ENCODE measurements around the gene KCTD3.

Gene KCTD3

GRCh38 chr1:215645182-215645581 lies 78.1 kb downstream of the KCTD3 start:
- no peak overlapping the region for H3K27ac ChIP-seq

DNA sequence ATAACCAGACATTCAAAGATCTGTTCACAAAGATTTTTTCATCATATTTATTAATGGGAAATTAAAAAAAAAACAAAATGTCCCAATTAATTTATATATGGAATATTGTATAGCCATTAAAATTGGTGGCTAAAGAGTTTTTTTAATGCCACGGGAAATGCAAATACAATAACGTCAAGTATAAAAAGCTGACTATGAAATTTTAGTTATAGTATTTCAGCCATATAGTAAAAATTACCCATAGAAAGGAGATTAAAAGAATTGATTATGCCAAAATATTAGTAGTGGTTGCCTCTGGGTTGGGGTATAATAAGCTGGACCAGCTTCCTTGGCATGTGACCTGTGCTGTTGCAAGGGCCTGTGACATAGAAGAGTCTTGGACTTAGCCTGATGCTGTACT lies 78.8 kb downstream of the KCTD3 start:
- Histone ChIP-seq H3K4me3 (no peak overlapping the region), H3K27ac (no peak overlapping the region)

More at GRCh38 chr1:215645182-215645581, 78.1 kb downstream of the KCTD3 start:
- H3K4me3 ChIP-seq, result no peak overlapping the region

DNA sequence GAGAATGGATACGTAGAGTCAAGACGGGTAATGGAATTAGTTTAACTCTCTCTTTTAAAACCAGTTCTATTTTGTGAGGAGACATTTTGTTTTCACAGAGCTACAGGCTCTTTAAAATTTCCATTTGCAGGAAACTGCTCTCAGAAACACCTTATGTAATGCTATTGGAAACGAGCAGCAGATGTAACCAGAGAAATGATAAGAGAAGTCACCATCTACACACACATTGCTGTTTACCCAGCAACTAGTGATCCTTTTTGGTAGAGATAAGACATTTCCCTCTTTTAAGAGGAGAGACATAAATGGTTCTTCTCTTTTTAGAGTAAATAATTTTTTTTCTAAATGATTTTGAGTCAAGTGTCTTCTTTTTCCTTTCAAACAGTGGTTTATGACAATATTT lies 80.6 kb downstream of the KCTD3 start:
- Histone ChIP-seq H3K27ac (no peak overlapping the region), H3K4me3 (no peak overlapping the region)

- H3K4me3 ChIP-seq, result no peak overlapping the region
- H3K27ac ChIP-seq, result no peak overlapping the region
Observed at GRCh38 chr1:215648957-215649356, 81.9 kb downstream of the KCTD3 start.

DNA sequence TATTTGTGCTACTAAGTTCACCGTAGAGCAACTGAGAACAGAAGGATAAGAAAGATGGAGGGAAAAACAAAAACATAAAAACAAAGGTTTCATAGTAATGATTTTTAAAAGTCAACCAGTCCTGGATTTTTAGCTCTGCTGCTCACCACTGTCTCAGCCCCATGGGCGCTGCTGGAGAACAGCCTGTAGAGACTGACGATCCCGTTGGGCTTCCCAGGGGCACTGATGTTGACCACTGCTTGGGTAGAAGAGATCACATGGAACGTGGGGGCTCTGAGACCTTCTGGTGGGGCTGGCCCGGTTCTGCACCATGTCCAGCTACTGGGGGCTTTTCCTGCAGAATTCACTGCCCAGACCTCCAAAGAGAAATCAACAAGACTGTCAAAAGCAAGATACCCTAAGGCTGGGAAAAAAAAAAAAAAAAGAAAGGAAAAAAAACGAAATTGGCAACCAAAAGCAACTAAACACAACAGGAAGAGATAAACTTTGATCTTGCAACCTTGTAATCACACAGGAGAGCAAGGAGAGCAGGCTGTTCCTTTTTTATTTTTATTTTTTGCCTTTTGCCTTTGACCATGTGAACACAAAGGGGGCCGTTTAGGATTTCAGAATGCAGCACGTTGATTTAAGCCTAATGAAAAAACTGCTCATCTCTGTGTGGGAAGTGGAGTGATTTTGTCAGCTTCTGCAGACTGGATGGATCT lies 83.5 kb downstream of the KCTD3 start:
- Histone ChIP-seq H3K4me3 (no peak overlapping the region), H3K27ac (no peak overlapping the region)

- Histone ChIP-seq H3K4me3 (no peak overlapping the region), H3K27ac (no peak overlapping the region)
Observed at GRCh38 chr1:215651867-215652266, 84.8 kb downstream of the KCTD3 start.

DNA sequence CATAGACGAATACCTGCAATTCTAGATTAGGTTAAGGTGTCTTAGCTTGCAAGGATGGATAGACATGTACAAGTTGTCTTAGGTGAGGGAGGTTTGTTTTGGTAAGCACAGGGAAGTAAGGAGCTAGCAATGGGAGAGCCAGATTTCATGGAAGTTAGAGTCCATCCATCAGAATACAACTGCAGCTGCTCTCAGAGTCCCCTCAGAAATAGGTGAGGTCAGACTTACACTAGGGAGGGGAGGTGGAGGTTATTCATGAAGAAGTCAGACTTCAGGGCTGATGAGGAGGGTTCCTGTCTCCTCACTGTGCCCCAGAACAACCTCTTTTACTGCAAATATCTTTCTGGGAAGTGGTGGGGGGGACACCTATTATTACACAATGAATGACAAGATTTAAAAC lies 85.3 kb downstream of the KCTD3 start:
- H3K4me3 ChIP-seq, result no peak overlapping the region
- H3K27ac ChIP-seq, result no peak overlapping the region

DNA sequence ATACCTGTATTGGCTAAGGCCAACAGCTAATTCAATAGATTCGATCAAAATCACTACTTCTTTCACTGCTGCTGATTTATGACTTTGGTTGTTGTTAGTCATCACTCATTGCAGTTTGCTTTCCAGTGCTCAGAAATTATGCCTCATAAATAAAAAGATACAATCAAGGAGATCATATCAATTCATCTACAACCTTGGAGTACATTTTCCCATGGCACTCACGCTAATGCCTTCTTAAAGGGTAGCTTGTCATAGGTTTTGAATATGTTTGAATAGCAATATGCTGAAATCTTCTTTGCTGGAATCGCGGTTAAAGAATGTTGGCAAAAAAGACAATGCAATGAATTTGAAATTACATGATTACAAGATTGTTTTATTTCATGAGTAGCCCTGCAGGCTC lies 89.9 kb downstream of the KCTD3 start:
- H3K27ac ChIP-seq, result no peak overlapping the region
- H3K4me3 ChIP-seq, result no peak overlapping the region

- no peak overlapping the region for H3K4me3 ChIP-seq
- no peak overlapping the region for H3K27ac ChIP-seq
Observed at GRCh38 chr1:215660259-215660658, 93.2 kb downstream of the KCTD3 start.

DNA sequence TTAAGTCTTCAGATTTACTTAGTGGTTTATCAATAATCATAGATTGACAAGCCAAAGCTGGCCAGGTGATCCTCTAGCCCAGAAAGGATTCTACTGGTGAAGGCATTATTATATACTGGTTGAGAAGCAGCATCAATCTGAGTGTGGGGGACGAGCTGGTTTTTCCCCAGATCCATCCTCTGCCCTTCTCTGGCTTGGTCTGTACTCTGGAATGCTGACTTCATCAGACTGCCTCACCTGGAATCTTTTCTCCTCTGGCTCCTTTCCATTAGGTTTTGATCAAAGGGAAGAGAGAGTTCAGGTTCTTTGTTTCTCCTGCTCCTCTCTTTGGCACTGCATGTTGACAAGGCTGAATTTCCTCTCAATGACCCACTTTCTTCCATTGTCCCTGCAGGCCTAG lies 93.9 kb downstream of the KCTD3 start:
- H3K27ac ChIP-seq, result no peak overlapping the region
- H3K4me3 ChIP-seq, result no peak overlapping the region

DNA sequence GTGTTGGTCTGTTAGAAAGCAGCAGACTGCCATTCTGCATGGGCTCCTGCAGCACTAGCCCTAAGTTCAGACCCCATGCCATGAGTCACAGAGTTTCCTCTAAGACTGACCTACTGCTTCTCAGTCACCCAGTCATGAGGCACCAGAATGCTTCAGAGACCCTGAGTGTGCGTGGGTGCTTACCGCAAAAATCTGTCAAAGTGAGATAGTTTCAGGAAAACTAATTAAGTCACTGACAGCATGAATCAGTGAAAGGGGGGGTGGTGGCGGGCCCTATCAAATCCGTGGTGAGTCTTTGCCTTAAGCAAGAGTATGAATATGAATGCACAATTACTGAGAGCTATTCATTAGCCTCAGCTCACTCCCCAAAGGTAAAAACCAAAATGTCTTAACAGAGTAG lies 98.1 kb downstream of the KCTD3 start:
- Histone ChIP-seq H3K27ac (no peak overlapping the region), H3K4me3 (no peak overlapping the region)

DNA sequence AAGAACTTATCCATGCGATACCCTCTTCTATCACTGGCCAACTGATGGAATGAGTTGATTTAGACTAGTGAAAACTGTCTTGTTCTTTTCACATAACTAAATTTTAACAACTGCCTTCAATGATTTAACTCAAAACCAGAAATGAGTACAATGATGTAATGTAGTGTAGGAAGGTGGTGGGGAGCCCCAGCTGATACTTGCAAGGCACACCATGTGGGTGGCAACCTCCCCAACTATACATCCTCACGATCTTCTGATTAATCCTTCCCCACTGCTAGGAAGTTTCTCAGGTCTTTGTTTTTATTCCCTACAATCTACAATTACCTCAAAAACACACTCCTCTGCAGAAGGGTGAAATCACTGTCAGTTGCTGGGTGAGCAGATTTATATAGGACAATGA lies 100.7 kb downstream of the KCTD3 start:
- no peak overlapping the region for H3K27ac ChIP-seq
- H3K4me3 ChIP-seq, result no peak overlapping the region

GRCh38 chr1:215669806-215670491 lies 102.8 kb downstream of the KCTD3 start:
- Histone ChIP-seq H3K4me3 (no peak overlapping the region), H3K27ac (no peak overlapping the region)

Data from skin epidermis (tissue), 12 donors.